ENCODE results near the gene FAM174B. TPM values are rescaled to one million over a fixed set of nuclear protein-coding genes. Genes with fewer than 3 reads are reported as not detected.

The FAM174B gene
- total RNA-seq, 1 donor: 2.2 TPM

DNA sequence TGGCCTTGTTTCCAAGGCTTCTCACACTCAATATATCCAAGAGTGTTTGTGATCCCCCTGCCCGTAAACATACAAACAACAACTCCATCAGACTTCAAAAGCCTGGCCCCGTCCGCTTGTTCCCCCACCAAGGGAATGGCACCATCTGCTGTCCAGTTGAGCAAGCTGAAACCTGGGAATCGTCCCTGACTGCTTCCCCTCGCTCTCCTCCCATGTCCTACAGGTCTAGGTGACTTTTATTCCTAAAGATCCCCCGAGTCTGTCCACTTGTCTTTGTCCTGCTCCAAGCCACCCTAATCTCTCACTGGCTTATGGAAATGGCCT, 27.9 kb upstream of the FAM174B start:
- TF ChIP-seq, protein P1, sequence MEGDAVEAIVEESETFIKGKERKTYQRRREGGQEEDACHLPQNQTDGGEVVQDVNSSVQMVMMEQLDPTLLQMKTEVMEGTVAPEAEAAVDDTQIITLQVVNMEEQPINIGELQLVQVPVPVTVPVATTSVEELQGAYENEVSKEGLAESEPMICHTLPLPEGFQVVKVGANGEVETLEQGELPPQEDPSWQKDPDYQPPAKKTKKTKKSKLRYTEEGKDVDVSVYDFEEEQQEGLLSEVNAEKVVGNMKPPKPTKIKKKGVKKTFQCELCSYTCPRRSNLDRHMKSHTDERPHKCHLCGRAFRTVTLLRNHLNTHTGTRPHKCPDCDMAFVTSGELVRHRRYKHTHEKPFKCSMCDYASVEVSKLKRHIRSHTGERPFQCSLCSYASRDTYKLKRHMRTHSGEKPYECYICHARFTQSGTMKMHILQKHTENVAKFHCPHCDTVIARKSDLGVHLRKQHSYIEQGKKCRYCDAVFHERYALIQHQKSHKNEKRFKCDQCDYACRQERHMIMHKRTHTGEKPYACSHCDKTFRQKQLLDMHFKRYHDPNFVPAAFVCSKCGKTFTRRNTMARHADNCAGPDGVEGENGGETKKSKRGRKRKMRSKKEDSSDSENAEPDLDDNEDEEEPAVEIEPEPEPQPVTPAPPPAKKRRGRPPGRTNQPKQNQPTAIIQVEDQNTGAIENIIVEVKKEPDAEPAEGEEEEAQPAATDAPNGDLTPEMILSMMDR (IDR thresholded peaks at IDR 0.05; ENCODE audit: insufficient read depth, low read length): peak; percentile 20
- no peak for DNase-seq (ENCODE audit: low read depth)
- H3K4me3 ChIP-seq (ENCODE audit: low read depth, low read length): no peak overlapping the region

GRCh38 chr15:92682741-92683510, 27.4 kb upstream of the FAM174B start:
- TF ChIP-seq, protein P1 (IDR thresholded peaks at IDR 0.05; ENCODE audit: insufficient read depth, low read length): no peak
- DNase-seq (ENCODE audit: low read depth): peak; percentile 36
- H3K4me3 ChIP-seq (ENCODE audit: low read depth, low read length): no peak overlapping the region

DNA sequence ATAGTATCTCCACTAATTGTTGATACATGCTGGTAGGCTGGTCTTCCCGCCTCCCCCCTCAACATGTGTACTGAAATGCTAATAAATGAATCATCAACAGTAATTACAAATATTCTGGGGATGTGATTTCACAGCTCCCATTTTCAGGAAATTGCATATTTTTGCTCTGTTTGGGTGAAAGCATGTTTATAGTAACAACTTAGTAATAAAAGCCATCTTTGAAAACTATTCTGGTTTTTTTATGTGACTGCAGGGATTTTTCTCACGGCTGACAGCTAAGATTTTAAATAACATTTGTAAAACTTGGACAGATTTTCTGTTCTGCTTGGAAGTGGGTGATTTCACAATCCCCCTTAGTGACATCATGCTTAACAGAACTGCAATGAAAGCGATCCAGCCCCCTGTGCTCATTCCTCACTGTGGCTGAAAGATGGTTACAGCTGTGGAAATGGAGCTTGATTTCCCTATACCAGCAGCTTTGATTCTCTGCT, 25.6 kb upstream of the FAM174B start:
- TF ChIP-seq, protein P1 (IDR thresholded peaks at IDR 0.05; ENCODE audit: insufficient read depth, low read length): no peak
- peak; percentile 74 for DNase-seq (ENCODE audit: low read depth)
- no peak overlapping the region for H3K4me3 ChIP-seq (ENCODE audit: low read depth, low read length)

DNA sequence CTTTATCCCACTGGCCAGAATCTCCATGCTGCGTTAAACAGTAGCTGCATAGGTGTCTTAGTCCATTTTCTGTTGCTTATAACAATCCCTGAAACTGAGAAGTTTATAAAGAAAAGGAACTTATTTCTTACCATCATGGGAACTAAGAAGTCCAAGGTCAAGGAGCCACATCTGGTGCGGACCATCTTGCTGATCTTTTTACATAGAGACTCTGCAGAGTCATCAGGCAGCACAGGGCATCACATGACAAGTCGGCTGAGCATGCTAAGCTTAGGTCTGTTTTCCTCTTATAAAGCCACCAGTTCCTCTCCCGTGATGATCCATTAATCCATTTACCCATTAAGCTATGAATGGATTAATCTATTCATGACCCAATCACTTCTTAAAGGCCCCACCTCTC, 22.4 kb upstream of the FAM174B start:
- no peak overlapping the region for H3K4me3 ChIP-seq (ENCODE audit: low read depth, low read length)
- DNase-seq (ENCODE audit: low read depth): no peak
- TF ChIP-seq, protein P1 (IDR thresholded peaks at IDR 0.05; ENCODE audit: insufficient read depth, low read length): no peak

DNA sequence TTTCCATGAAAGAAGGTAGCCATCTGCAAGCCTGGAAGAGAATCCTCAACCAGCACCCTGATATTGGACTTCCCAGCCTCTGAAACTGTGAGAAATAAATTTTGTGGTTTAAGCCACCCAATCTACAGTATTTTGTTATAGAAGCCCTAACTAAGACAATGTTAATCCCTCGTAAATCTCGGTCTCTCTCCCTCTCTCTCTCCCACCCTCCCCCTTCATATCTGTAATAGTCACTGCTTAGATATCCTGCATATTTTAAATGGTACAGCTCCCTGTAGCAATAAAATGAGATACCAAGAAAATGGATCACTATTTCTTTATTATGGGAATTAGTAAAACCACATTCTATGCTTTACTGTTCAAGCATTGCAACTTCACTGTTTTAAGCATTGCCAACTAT, 21.0 kb upstream of the FAM174B start:
- TF ChIP-seq, protein P1 (IDR thresholded peaks at IDR 0.05; ENCODE audit: insufficient read depth, low read length): no peak
- H3K4me3 ChIP-seq (ENCODE audit: low read depth, low read length): no peak overlapping the region
- no peak for DNase-seq (ENCODE audit: low read depth)

DNA sequence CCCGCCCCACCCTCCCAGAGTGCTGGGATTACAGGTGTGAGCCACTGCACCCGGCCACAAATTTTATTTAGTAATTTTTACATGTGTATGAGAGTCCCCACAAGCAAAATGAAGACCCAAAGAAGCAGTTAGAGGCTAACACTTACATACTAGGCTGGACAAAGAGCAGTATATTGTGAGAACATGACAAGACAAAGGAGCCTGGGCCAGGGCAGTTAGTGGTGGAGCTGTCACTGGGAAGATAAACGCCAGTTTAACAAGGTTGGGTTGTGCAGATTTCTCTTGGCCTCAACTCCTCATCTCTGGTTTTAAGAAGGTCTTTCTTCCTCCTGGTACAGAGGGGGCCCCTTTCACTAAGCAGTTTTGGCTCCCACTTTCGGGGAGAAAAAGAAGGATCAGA, 19.9 kb upstream of the FAM174B start:
- TF ChIP-seq, protein P1 (IDR thresholded peaks at IDR 0.05; ENCODE audit: insufficient read depth, low read length): no peak
- H3K4me3 ChIP-seq (ENCODE audit: low read depth, low read length): no peak overlapping the region
- DNase-seq (ENCODE audit: low read depth): no peak

- no peak for DNase-seq (ENCODE audit: low read depth)
- TF ChIP-seq, protein P1 (IDR thresholded peaks at IDR 0.05; ENCODE audit: insufficient read depth, low read length): no peak
- H3K4me3 ChIP-seq (ENCODE audit: low read depth, low read length): no peak overlapping the region
Measured at GRCh38 chr15:92674347-92674746, 18.8 kb upstream of the FAM174B start.

Data from fibroblast of the aortic adventitia (primary cell).